CD4-positive, alpha-beta T cell treated with Interleukin-15 for 4 hours (primary cell): ENCODE measurements around the gene EMSY.
A peak's percentile ranks its signal among the peaks of the same experiment; 100 is the strongest.

Source experiments
- DNase-seq: peaks from one replicate; pipeline ENCODE4 v3.0.0-alpha.2; 2020; ENCODE audit warnings: low spot score

Gene EMSY

DNA sequence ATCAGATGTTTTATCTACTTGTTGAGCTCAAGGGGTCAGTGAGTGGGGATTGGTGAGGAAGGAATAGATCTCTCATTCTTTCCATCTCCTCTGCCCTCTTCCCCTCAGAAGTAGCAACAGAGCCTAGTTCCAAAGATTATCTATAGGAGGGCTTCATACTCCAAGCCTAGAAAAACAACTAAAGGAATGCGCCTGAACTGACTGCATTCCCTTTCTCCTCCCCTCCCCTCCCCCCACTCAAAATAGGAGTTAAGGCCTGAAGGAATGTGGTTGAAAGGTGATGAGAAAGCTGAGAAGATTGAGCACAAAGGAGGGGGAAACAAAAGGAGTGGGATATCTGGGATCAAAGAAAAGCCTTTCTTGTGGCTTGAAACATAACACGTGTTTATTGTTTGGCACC lies 10.5 kb downstream of the EMSY start:
- DNase-seq, result no peak

DNA sequence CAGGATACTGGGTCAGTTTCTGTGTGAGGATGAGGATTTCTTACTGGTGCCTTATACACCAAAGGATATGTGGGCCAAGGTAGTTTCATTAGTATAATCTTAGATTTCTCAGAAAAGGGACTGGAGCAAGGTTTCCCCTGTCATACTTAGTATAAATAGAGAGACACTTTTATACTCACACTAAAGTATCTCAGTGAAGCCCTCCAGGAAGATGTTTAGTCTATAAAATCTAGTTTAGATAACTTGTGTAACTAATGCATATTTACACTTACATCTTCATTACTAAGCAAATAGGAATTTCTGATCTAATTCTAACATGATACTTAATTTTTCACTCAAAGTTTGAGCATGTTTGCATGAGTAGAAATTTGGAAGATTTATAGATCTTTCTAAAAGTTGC lies 11.1 kb downstream of the EMSY start:
- DNase-seq, result no peak

DNA sequence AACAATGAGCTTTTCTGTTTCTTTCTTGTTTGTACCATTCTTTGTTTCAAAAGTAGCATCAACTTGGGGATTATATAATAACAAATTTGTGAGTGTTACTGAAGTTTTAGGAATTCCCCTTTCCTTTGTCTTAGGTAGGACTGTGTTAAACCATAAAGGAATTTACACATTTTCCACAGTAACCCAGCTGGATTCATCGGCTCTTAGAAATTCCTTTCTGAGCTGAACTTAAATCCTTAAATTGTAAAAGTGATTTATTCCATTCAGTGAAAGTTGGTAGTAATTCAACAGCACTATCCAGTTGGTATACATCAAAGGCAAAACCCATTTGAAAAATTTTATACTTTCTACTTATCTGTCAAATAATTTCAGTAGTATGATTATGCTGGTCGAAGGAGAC lies 11.8 kb downstream of the EMSY start:
- no peak for DNase-seq

DNA sequence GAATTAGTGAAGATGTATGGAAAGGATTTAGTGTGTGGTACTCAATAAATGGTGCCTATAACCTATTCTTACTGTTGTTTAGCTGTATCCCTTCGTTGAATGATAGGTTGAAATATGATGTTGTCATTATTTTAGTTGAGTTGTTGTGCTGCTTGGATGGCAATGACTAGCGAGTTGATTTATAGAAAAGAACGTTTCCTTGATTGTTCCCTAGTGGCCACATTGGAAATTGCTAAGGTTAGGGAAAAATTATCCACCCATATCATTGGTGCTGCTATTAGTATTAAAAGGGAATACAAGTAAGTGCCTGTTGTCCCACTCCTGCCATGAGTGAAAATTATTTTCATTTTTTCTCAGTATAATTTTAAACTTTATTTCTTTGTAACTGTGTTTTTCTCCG lies 14.5 kb downstream of the EMSY start:
- DNase-seq, result no peak

DNA sequence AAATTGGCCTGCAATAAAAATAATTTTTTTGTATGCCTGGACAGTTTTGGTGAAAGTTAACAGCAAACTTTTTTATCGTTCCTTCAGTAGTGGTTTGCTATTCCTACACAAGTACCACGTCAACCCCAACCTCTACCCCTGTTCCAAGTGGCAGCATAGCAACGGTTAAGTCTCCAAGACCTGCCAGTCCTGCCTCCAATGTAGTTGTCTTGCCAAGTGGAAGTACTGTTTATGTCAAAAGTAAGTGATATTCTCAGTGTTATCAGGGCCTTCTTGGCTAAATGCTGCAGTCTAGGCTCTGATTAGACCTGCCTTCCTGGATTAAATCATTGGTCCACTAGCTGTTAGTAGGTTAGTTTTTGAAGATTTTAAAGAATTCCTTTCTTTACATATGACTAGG lies 15.0 kb downstream of the EMSY start:
- DNase-seq, result no peak

DNA sequence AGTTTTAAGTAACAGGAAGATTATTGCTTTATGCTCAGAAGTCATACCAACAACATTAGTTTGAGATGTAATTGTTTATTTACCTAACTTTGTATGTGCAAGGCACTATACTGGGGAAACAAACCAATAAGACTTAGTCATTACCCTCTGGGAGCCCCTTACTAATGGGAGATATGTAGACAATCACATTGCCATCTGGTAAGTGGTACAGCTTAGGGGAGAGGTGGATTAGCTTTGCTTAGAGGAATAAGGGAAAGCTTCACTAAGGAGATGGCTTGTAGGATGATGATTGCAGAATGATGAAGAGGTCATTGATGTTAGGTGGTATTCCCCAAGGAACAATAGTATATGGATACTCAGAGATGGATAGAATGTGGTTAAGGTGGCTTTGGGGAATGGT lies 17.5 kb downstream of the EMSY start:
- DNase-seq, result no peak

DNA sequence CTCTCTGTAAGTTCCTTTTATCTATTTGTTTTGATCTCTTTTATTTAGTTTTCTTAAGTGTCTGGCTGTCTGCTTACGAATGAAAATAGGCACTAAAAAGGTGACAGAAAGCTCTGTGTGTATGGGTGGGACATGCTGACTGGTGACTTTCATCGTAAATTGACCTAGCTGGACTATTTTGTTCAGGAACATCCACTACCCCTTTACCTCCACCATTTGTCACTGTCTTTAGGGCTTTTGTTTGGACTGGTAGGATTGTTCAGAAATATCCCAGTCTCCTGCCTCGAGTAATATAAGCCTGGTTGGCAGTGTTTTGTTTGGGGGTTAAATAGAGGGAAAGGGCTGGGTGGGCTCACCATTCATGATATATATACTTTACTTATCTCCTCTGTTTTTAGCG lies 20.9 kb downstream of the EMSY start:
- no peak for DNase-seq

DNA sequence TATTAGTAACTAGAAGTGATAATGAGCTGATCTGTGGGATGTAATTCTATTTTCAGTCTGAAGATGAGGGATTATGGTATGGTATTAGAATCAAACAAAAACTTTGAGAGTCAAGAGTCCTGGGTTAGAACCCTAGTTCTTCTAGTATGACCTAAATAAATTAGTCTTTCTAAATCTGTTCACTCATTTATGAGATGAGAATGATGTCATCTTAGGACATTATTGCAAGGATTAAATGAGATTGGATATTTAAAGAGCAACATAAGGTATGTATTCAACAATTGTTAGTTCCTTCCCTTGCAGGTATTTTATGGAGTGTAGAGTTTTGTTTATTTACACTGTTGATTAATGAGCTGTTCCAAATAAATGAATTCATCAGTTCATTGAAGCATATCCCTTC lies 21.8 kb downstream of the EMSY start:
- DNase-seq, result no peak

DNA sequence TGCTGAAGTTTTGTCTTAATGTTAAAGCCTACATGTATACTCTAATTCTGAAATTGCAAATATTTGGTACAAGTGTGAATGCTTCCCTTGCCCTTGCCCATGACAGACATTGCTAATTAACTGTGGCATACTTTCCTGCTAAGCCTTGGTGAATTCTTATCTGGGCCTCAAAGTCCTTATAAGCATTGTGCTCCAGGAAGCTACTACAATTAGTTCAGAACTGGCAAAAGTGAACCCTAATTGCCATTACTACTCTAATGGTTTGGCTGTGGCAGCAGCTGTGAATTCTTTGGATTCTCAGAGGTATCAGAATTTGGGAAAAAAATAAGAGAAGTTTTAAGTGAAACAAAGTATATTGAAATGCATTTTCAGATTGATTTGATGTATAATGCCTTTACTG lies 24.3 kb downstream of the EMSY start:
- no peak for DNase-seq

DNA sequence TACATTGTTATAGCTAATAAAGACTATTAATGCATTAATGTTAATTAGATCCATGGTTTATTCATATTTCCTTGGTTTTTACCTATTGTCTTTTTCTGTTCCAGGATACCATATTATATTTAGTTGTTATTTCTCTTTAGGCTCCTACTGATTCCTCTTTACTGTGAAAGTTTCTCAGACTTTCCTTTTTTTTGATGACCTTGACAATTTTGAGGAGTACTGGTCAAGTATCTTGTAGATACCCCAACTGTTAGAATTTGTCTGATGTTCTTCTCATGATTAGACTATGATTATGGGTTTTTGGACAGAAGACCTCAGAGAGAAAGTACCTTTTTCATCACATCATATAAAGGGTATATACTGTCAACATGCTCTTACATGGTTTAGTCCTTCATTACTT lies 26.6 kb downstream of the EMSY start:
- no peak for DNase-seq

DNA sequence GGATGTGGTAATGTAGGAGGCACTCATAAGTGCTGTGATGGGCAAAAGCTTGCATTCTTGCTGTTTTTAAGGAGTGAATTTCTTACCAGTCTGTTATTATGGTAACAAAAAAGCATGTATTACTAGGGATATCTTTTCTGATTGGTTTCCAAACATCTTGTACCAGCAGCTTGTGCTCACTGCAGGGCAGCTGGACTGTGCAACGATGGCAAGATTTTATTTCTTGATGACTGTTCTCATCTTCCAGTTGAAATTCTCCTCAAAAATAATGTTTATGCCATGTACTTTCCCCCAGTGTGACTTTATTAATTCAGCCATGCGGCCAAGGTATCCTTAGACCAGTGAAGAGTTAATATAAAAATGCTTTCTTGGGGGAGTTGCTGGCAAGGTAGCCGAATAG lies 35.4 kb downstream of the EMSY start:
- no peak for DNase-seq

DNA sequence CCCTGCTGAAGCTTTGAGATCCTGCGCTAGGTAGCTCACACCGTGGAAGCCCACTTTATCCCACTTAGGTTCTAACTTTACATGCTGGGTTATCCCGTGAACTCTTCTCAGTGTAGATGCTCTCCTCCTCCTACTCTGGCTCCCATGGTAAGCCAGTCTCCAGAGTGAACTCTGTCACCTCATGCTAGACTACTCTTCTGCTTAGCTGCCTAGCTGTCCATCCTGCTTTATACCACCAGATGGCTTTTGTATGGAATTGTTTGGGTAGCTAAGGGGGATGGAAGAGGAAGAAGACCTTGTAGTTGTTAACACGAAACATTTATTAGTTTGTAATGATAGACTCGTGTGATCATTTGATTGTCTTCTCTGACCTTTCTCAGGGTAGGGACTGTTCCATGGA lies 46.8 kb downstream of the EMSY start:
- no peak for DNase-seq

DNA sequence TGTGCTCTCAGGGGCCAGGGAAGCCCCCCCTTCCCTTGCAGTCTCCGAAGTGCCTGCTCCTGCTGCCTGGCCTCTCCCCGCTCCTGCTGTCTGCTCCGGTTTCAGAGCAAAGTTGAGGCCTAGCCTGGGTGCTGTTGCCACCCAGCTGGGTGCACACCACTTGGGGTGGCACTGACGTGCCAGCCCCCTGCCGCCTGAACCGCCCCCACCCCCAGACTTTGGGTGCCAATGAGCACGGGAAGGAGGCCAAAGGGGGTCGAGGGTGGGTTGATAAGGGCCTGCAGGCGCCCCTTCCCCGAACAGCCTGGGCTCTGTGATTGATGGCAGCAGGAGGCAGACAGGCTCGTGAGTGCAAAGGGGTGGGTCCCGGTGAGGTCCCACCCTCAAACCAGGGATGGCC lies 48.2 kb downstream of the EMSY start:
- DNase-seq, result no peak

DNA sequence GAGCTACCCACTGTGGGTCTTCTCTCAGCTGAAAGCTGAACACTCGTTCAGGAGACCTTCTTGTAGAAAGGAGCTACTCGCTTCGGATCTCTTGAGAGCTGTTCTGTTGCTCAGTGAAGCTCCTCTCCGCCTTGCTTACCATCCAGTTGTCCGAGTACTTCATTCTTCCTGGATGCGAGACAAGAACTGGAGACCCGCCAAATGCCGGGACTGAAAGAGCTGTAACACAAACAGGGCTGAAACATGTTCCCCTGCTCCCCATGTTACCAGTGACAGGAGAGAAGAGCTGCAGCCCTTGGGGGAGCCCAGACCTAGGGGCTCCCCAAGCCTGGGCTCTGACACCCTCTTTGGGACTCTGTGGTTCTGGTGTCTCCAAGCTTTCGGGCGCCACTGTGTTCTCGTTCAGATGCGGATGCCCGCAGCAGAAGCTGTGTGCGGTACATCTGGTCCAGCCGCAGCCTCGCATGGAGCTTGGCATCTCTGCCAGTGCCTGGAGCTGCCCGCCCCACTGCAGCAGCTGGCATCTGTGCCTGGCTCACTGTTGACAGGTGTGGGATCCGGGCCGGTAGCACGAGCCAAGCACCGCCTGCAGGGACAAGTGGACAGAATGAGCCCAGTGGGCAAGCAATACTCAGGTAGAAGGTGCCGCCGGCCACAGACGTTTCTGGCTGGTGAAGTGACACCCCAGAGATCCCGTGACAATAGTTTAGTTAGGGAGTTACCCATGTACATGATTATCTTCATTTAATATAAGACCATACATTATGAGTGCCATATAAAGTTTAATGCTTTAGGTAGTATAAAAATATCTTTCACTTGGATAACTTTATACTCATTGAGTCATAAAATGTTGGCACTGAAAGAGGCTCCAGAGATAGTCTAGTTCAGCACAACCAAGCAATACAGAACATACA lies 49.1 kb downstream of the EMSY start:
- DNase-seq, result no peak

DNA sequence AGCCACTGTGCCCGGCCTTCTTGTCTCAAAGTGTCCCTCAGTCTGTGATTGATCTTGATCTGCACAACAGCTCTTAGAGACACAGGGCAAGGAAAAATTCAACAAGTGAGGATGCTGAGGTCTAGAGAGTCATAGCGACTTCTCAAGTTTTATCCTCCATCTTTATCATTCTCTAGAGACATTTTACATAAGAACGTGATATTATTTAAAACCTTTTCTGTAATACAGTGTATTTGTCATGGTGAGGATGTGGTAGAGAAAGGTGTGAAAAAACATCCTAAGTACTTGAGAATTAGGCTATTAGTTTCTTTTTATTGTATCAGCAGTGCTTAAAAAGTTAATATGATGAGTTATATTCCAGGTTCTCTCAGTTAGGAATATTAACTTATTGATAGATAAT lies 50.2 kb downstream of the EMSY start:
- peak; percentile 13 for DNase-seq

DNA sequence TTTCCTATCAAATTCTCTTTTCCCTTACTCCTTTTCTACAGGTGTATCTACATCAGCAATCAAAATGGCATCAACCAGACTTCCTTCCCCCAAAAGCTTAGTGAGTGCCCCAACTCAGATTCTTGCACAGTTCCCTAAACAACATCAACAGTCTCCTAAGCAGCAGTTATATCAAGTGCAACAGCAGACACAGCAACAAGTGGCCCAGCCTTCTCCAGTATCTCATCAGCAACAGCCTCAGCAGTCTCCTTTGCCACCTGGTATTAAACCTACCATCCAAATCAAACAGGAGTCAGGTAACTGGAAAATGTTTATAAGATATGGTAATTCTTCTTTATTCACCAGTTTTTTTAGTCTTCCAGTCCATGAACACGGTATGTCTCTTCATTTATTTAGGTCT lies 51.4 kb downstream of the EMSY start:
- DNase-seq, result no peak

DNA sequence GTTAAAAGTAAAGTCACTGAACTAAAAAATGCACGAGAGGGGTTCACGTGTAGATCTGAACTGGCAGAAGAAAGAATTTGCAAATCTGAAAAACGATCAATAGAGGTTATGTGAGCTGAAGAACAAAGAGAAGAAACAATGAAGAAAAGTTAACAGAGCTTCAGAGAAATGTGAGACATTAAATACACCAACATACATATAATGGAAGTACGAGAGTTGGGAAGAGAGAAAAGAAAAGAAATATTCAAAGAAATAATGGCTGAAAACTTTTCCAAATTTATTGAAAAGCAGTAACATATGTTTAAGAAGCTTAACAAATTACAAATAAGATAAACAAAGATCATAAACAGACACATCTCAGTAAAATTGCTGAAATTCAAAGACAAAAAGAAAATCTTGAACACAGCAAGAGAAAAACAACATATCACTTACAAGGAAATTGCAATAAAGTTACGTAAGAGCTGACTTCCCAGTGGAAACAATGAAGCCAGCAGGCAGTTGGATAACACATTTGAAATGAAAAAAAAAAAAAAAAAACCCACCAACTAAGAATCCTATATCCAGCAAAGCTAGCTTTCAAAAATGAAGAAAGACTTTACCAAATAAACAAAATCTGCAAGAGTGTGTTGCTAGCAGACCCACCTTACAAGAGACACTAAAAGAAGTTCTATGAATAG lies 56.8 kb downstream of the EMSY start:
- DNase-seq, result no peak

DNA sequence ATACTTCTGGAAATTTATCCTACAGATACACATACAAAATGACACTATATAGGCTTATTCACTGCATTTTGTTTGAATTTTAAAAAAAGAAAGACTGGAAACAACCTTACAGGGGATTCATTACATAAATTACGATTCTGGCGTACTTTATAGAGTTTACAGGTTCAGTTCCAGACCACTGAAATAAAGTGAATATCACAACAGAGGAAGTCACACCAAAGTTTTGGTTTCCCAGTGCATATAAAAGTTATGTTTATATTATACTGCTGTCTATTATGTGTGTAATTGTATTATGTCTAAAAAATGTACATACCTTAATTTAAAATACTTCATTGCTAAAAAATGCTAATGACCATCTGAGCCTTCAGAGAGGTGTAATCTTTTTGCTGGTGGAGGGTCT lies 62.0 kb downstream of the EMSY start:
- DNase-seq, result no peak

DNA sequence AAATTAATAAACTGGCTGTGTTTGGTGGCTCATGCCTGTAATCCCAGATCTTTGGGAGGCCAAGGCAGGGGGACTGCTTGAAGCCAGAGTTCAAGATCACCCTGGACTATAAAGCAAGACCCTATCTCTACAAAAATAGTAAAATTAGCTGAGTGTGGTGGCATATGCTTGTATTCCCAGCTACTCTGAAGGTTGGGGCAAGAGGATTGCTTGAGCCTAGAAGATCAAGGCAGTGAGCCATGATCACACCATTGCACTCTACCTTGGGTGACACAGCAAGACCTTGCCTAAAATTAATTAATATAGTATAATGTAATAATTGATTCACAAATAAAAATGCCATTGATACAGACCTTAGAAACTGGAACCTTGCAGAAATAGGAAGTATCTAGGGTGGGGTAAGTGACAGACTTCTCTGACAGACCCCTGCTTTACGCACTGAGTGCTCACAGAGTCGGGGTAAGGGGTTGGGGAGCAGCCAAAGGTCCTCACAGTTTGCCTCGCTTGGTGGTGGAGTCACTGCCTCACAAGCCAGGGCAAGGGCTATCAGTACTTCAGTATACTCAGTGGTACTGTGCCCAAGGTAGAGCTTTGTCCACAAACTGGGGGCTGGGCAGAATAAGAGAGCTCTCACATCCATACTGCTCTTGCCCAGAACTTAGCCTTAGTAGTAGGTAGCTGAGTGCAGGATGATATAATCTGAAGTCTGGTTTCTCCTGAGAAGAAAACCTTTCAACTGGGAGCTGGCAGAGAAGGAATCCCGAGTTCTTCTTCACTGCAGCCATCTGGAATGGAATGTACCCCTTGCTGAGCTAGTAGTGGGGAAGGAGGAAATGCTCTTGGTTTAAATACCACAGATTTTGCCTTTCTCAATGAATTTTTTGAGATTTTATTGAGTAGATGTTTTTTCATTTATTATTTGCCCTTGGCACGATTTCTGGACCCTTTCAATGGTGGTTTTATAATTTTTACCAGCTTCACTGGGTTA lies 65.5 kb downstream of the EMSY start:
- DNase-seq, result no peak

DNA sequence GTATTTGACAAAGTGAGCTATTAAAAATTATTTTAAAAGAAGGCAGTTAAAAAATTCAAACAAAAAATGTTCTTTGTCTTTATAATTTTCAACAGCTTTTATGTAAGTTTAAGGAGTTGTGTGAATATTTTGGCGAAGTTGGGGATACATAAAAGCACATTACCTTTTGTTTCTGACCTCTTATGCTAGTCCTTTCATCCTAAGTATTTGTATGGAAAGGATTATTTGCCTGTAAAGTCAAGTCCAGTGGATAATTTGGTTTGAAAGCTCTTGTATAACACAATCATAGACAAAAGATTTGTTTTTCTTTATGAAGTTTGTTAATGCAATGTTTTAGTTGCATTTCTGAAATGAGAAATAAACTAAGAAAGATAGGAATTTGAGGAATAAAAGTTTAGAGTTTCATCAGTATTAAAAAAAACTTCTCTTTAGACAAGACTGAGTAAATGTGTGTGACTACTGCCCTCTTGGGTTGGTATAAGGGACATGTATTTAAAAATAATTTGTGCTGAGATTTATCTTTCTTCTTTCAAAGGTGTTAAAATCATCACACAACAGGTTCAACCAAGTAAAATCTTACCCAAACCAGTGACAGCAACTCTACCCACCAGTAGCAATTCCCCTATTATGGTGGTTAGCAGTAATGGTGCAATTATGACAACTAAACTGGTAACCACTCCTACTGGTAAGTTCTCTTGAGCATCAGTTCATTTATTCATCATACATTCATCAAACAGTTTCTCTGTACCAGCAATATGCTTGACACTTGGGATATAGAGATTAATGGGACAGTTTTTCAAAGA lies 68.2 kb downstream of the EMSY start:
- DNase-seq, result peak; percentile 2

DNA sequence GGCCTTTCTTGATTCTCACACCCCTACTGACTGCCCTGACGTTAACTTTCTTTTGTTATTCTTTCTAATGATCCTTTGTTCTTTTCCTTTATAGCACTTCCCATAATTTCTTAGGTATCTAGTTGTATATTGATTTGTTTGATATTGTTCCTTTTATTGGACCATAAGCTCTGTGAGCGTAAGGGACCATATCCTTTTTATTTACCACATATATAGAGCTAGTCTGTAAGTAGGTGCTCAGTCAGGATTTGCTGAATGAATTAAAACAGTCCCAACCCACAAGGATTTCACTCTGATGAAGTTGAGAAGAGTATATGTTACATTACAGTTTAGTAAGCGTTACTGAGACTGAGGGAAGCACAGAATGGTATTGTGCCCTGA lies 68.8 kb downstream of the EMSY start:
- DNase-seq, result no peak

DNA sequence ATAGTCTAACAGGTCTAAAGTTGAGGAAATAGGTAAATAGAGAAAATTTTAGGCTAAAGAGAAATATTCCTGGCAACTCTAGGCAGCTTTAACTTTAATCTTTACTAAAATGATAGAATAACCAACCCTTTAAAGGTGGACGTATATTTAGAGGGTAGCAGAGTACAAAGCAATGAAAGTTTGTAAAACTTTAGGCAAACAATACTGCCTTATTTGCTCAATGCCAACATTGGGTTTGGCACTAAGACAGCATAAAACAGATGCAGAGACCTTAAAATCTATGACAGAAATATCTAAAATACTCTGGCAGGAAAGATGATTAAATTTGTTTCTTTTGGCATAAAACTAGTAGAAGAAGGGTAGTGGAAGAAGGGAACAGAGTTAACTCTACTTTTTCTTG lies 70.7 kb downstream of the EMSY start:
- no peak for DNase-seq
